A549 (cell line): ENCODE results near the gene FHL2.

ENCODE experiments used
- EP300 ChIP-seq, 2 experiments: fragments of >200 bp; sonication (Bioruptor Twin); formaldehyde crosslinking; IDR thresholded peaks; 2 replicates in 1 of 2; 3 replicates in 1 of 2; pipeline ENCODE4 v1.6.1; 2016 to 2017
- JUN ChIP-seq, 2 experiments: fragments of >200 bp; sonication (Bioruptor Twin); formaldehyde crosslinking; IDR thresholded peaks; 2 replicates in 1 of 2; 3 replicates in 1 of 2; pipeline ENCODE4 v1.6.1; 2016 to 2017
- POLR2A ChIP-seq: IDR thresholded peaks from 2 replicates; pipeline ENCODE4 v1.6.1; 2012; ENCODE audit warnings: mild to moderate bottlenecking, low read length
- REST ChIP-seq: fragments of 200-600 bp; sonication (generic); IDR thresholded peaks from 2 replicates; pipeline ENCODE4 v1.6.1; 2016; ENCODE audit warnings: antibody characterized with exemption, mild to moderate bottlenecking, moderate library complexity
- RFX5 ChIP-seq: fragments of 450-650 bp; IDR thresholded peaks from 2 replicates; pipeline ENCODE4 v1.7.1; 2014; ENCODE audit warnings: antibody characterized with exemption, mild to moderate bottlenecking, moderate library complexity
- ZFP36 ChIP-seq: fragments of 450-650 bp; IDR thresholded peaks from 2 replicates; pipeline ENCODE4 v1.6.1; 2014; ENCODE audit warnings: borderline replicate concordance; ENCODE audit not compliant: partially characterized antibody
- TF ChIP-seq, protein P1 (sequence below): fragments of >200 bp; sonication (Bioruptor Twin); formaldehyde crosslinking; IDR thresholded peaks from 3 replicates; pipeline ENCODE4 v1.5.1; 2016
- TF ChIP-seq, protein P2 (sequence below): fragments of 450-650 bp; IDR thresholded peaks from 2 replicates; pipeline ENCODE4 v1.6.1; 2014; ENCODE audit warnings: antibody characterized with exemption

GRCh38 chr2:105327690-105328089, 71.2 kb downstream of the FHL2 start:
- TF ChIP-seq POLR2A (no peak), ZFP36 (no peak), EP300 (IDR thresholded peaks at IDR 0.05) (no peak), RFX5 (no peak), JUN (IDR thresholded peaks at IDR 0.05) (no peak), REST (no peak)
- TF ChIP-seq, protein P1, sequence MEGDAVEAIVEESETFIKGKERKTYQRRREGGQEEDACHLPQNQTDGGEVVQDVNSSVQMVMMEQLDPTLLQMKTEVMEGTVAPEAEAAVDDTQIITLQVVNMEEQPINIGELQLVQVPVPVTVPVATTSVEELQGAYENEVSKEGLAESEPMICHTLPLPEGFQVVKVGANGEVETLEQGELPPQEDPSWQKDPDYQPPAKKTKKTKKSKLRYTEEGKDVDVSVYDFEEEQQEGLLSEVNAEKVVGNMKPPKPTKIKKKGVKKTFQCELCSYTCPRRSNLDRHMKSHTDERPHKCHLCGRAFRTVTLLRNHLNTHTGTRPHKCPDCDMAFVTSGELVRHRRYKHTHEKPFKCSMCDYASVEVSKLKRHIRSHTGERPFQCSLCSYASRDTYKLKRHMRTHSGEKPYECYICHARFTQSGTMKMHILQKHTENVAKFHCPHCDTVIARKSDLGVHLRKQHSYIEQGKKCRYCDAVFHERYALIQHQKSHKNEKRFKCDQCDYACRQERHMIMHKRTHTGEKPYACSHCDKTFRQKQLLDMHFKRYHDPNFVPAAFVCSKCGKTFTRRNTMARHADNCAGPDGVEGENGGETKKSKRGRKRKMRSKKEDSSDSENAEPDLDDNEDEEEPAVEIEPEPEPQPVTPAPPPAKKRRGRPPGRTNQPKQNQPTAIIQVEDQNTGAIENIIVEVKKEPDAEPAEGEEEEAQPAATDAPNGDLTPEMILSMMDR: no peak
- TF ChIP-seq, protein P2, sequence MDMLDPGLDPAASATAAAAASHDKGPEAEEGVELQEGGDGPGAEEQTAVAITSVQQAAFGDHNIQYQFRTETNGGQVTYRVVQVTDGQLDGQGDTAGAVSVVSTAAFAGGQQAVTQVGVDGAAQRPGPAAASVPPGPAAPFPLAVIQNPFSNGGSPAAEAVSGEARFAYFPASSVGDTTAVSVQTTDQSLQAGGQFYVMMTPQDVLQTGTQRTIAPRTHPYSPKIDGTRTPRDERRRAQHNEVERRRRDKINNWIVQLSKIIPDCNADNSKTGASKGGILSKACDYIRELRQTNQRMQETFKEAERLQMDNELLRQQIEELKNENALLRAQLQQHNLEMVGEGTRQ: no peak
